Testis (tissue), 2 donors: ENCODE measurements around the gene MED12L.

ENCODE experiments used
- POLR2A ChIP-seq: fragments of 450-650 bp; IDR thresholded peaks from one replicate; pipeline ENCODE4 v1.6.1; 2017; ENCODE audit warnings: antibody characterized with exemption, mild to moderate bottlenecking, moderate library complexity
- TF ChIP-seq, protein P1 (sequence below), 3 experiments: fragments of 450-650 bp in 2 of 3; fragments of 200-600 bp in 1 of 3; sonication (generic) in 1 of 3; IDR thresholded peaks; one replicate each; pipeline ENCODE4 v1.5.1; 2016 to 2019; ENCODE audit warnings: antibody characterized with exemption in 3 of 3, mild to moderate bottlenecking in 2 of 3, moderate library complexity in 1 of 3

DNA sequence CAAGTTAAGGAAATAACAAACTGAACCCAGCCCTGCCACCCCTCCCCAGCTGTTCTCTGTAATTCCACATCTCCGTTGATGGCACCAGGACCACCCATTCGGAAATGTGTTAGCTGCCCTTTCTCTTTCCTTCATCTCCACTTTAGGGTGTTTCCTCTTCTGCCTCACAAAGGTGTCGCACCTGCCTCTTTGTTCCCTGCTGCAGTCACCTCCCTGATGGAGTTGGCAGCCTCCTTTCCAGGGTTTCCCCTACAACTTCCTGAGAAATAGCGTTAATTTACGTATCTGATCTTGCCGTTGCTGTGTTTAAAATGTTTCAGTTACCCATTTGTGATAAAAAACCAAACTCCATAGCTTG, 60.2 kb downstream of the MED12L start:
- TF ChIP-seq, protein P1, sequence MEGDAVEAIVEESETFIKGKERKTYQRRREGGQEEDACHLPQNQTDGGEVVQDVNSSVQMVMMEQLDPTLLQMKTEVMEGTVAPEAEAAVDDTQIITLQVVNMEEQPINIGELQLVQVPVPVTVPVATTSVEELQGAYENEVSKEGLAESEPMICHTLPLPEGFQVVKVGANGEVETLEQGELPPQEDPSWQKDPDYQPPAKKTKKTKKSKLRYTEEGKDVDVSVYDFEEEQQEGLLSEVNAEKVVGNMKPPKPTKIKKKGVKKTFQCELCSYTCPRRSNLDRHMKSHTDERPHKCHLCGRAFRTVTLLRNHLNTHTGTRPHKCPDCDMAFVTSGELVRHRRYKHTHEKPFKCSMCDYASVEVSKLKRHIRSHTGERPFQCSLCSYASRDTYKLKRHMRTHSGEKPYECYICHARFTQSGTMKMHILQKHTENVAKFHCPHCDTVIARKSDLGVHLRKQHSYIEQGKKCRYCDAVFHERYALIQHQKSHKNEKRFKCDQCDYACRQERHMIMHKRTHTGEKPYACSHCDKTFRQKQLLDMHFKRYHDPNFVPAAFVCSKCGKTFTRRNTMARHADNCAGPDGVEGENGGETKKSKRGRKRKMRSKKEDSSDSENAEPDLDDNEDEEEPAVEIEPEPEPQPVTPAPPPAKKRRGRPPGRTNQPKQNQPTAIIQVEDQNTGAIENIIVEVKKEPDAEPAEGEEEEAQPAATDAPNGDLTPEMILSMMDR (IDR thresholded peaks at IDR 0.05): no peak
- TF ChIP-seq POLR2A: no peak
